Adrenal gland (tissue), 12 donors: Measurements from ENCODE around the gene STX18. TPM values are rescaled to one million over a fixed set of nuclear protein-coding genes. Genes with fewer than 3 reads are reported as not detected.
"Not testable (repeated sequence)": the region's sequence is repeated elsewhere in the genome, so short reads cannot be mapped to it uniquely, and the experiment has no call there.

Source experiments
- DNase-seq, 7 donors: peaks; one replicate each; pipeline ENCODE4 v3.0.0-alpha.2; 2019 to 2020
- H3K27ac ChIP-seq, 5 donors: fragments of 200-600 bp; sonication (generic) in 4 of 5; 1 replicate in 3 of 5; 2 replicates in 2 of 5; pipeline versions ENCODE4 v1.5.1 to v1.8.0; 2016 to 2020; ENCODE audit warnings: mild to moderate bottlenecking in 1 of 5
- H3K27me3 ChIP-seq: fragments of 200-600 bp; 2 replicates; pipeline ENCODE4 v1.8.0; 2021
- H3K36me3 ChIP-seq, 2 donors: fragments of 200-600 bp; replicated peaks in 1 of 2; 1 replicate in 1 of 2; 2 replicates in 1 of 2; pipeline versions ENCODE4 v1.5.1 to v1.8.0; 2018 to 2022
- H3K4me1 ChIP-seq, 2 donors: fragments of 200-600 bp; replicated peaks in 1 of 2; 1 replicate in 1 of 2; 2 replicates in 1 of 2; pipeline versions ENCODE4 v1.5.1 to v1.8.0; 2018 to 2021
- H3K4me3 ChIP-seq, 4 donors: fragments of 200-600 bp; sonication (generic) in 3 of 4; one replicate each; pipeline ENCODE4 v1.5.1; 2016 to 2018
- H3K9me3 ChIP-seq, 3 donors: fragments of 200-600 bp; sonication (generic) in 1 of 3; replicated peaks in 1 of 3; 1 replicate in 2 of 3; 2 replicates in 1 of 3; pipeline versions ENCODE4 v1.5.1 to v1.8.0; 2016 to 2021
- POLR2A ChIP-seq, 2 donors: fragments of 450-650 bp; IDR thresholded peaks; one replicate each; pipeline ENCODE4 v1.6.1; 2017; ENCODE audit warnings: antibody characterized with exemption in 2 of 2, mild to moderate bottlenecking in 2 of 2, moderate library complexity in 1 of 2
- WGBS, 4 donors: extraction: QIAGEN DNeasy Blood & Tissue Kit in 2 of 4; methylation state at CpG; one replicate each; pipeline versions ENCODE4 v1.1.5 to v1.1.7; 2013 to 2017; 5-methylcytosine and 5-hydroxymethylcytosine counted together
- intact Hi-C, 2 donors: fragments of 100-400 bp; cut with DNase I; formaldehyde crosslinking; loops; one replicate each; pipeline versions ENCODE4 v1.14.1 to v1.15.0; 2022 to 2023
- polyA plus RNA-seq, 3 donors: library from polyadenylated mRNA; stranded (reverse); fragments of 200-250 nt in 2 of 3; fragments of 350-450 nt in 1 of 3; fragmentation: Illumina TruSeq in 1 of 3; extraction: RNeasy Lipid Tissue Mini Kit (QIAGEN cat#74804) in 1 of 3; gene quantifications; one replicate each; pipeline ENCODE4 v1.2.3, GENCODE V29; 2013 to 2014
- total RNA-seq, 9 donors: library from RNA; depleted of rRNA in 4 of 9; stranded (reverse); fragments of >200 nt in 4 of 9; fragments of 120-200 nt in 1 of 9; fragmentation: NEBNext Ultra II Directional in 1 of 9; extraction: Animal tissue kit (Norgen Biotek cat#: 25700) in 1 of 9; gene quantifications; one replicate each; pipeline versions ENCODE4 v1.1.0 to v1.2.4, GENCODE V29; 2013 to 2023
- TF ChIP-seq, protein P1 (sequence below), 6 experiments: fragments of 450-650 bp in 4 of 6; fragments of 200-600 bp in 2 of 6; sonication (generic) in 1 of 6; IDR thresholded peaks; 1 replicate in 5 of 6; 2 replicates in 1 of 6; pipeline versions ENCODE4 v1.5.1 to v1.8.0; 2016 to 2021; ENCODE audit warnings: antibody characterized with exemption in 6 of 6, mild to moderate bottlenecking in 2 of 6, moderate library complexity in 1 of 6
- donor health status: healthy with polysubstance abuse.
- donor health status: Bipolar disorder and iron deficiency.
- donor health status: DM: yes; HTN: yes; CAD: no.
- donor health status: DM: no; HTN: no; CAD: no.
- donor health status: DM: no; HTN: no; CAD: no.
- donor health status: DM: yes; HTN: yes; CAD: no.

Gene STX18
- total and polyA plus RNA-seq, 12 donors, result 28.6 to 88.5 (median 38.1) TPM

DNA sequence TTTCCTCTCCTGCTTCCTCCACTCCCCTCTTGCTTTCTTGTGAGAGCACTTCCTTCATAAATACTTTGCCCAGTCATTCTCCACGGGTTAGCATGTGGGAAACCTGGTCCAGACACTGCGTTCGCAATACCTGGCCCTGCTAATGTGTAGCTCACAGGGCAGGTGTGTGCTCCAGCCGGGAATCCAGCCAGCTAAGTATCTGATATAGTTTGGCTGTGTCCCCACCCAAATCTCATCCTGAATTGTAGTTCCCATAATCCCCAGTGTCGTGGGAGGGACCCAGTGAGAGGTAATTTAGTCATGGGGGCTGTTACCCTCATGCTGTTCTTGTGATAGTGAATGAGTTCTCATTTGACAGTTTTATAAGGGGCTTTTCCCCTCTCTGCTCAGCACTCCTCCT, 32.2 kb upstream of the STX18 start:
- TF ChIP-seq, protein P1, sequence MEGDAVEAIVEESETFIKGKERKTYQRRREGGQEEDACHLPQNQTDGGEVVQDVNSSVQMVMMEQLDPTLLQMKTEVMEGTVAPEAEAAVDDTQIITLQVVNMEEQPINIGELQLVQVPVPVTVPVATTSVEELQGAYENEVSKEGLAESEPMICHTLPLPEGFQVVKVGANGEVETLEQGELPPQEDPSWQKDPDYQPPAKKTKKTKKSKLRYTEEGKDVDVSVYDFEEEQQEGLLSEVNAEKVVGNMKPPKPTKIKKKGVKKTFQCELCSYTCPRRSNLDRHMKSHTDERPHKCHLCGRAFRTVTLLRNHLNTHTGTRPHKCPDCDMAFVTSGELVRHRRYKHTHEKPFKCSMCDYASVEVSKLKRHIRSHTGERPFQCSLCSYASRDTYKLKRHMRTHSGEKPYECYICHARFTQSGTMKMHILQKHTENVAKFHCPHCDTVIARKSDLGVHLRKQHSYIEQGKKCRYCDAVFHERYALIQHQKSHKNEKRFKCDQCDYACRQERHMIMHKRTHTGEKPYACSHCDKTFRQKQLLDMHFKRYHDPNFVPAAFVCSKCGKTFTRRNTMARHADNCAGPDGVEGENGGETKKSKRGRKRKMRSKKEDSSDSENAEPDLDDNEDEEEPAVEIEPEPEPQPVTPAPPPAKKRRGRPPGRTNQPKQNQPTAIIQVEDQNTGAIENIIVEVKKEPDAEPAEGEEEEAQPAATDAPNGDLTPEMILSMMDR (IDR thresholded peaks at IDR 0.05), result no peak
- TF ChIP-seq POLR2A (IDR thresholded peaks at IDR 0.05), result no peak
- intact Hi-C loops, result no loop called here
- Histone ChIP-seq H3K36me3 (no peaks in the 10 kb centered on the region), H3K4me1 (no peaks in the 10 kb centered on the region), H3K9me3 (no peaks in the 10 kb centered on the region), H3K27me3 (no peaks in the 10 kb centered on the region), H3K27ac (no peak overlapping the region), H3K4me3 (no peak overlapping the region)
- 73 to 92% (median 87%) methylated on average over 3 to 5 of the region's 5 CpGs for WGBS, 4 donors
- no peak for DNase-seq

DNA sequence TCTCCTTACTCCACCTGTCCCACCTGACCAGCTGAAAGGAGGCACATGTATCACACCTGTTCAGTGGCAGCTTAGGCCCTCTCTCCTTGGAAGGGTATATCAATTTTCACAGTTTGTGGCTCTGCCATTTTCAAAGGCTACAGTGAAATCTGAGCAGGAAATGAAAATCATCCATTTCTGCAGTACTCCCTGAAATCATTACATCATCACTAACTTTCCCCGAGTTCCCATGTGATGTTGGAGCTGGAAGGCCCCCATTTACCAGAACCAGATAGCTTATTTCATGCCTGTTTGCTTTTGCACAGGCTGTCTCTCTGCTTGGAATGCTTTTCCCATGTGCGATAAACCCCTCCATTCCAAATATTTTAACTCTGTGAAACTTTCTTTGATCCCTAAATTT, 31.0 kb upstream of the STX18 start:
- TF ChIP-seq, protein P1 (IDR thresholded peaks at IDR 0.05), result no peak
- TF ChIP-seq POLR2A (IDR thresholded peaks at IDR 0.05), result no peak
- no peaks in the 10 kb centered on the region for H3K36me3 ChIP-seq
- H3K4me3 ChIP-seq, result no peak overlapping the region
- no peak overlapping the region for H3K27ac ChIP-seq
- intact Hi-C loops, result no loop called here
- no peak for DNase-seq
- H3K27me3 ChIP-seq, result no peaks in the 10 kb centered on the region
- no peaks in the 10 kb centered on the region for H3K9me3 ChIP-seq
- no peaks in the 10 kb centered on the region for H3K4me1 ChIP-seq
- 63 to 86% (median 76%) methylated on average over 2 of the region's 2 CpGs for WGBS, 4 donors

DNA sequence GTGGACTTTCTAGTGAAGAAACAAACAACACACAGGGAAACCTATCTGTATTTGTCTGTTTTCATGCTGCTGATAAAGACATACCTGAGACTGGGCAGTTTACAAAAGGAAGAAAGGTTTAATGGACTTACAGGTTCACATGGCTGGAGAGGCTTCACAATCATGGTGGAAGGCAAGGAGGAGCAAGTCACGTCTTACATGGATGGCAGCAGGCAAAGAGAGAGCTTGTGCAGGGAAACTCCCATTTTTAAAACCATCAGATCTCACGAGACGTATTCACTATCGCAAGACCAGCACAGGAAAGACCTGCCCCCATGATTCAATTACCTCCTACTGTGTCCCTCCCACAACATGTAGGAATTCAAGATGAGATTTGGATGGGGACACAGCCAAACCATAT, 28.0 kb upstream of the STX18 start:
- H3K27me3 ChIP-seq, intact Hi-C loops, H3K27ac ChIP-seq, H3K9me3 ChIP-seq, DNase-seq, H3K36me3 ChIP-seq, H3K4me1 ChIP-seq, H3K4me3 ChIP-seq: not testable (repeated sequence)
- WGBS, 4 donors, result 94 to 100% (median 97%) methylated on average over 4 of the region's 4 CpGs

DNA sequence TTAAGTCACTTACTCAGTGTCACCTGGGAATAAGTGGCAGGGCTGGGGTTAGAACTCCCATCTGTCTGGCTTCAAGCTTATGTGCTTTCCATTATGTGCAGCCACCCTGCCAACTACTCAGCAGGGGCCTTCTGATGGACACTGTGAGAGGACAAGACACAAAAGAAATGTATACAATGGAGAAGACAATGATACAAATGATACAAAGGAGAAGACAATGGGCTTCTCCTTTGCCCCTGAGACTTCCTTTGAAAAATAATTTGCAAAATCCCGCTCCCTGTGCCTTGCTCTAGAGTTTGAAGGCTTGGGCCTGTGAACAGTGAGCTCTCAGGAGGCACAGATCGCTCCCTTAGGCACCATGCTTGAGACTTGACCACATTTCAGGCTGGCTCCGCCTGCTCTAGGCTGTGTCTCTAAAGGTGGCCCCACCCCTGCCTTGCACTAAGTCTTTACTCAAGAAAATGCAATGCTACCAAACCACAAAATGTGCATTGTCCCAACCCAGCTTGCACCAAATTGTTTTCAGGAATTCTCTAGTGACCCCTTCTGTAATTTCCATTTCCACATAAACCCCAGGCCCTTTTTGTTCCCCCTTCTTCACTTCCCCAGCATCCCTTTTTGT, 27.1 kb upstream of the STX18 start:
- H3K9me3 ChIP-seq, result no peaks in the 10 kb centered on the region
- no peak for DNase-seq
- H3K4me1 ChIP-seq, result no peaks in the 10 kb centered on the region
- TF ChIP-seq POLR2A (IDR thresholded peaks at IDR 0.05), result no peak
- TF ChIP-seq, protein P1 (IDR thresholded peaks at IDR 0.05), result no peak
- WGBS, 4 donors, result 90 to 98% (median 93%) methylated on average over 3 of the region's 3 CpGs
- intact Hi-C loops, result no loop called here
- no peak overlapping the region for H3K4me3 ChIP-seq
- H3K36me3 ChIP-seq, result no peaks in the 10 kb centered on the region
- H3K27ac ChIP-seq, result no peak overlapping the region
- H3K27me3 ChIP-seq, result no peaks in the 10 kb centered on the region

DNA sequence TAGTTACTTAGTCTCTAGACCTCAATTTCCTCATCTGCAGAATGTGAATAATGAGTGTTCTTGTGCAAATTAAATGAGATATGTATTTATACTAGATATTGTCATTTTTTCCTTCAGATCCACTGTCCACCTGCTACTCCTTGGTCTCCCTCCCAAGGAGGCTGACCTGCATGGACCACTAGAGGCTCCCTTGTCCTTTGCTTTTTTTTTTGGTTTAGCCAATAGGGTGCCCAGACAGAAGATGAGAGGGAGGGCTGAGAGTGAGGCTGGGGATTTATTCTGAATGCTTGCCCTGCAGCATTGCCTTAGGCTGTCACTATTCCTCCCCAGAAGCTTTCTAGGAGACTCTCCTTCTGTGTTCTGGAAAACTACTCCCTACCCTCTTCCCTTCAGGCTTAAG, 24.5 kb upstream of the STX18 start:
- H3K4me3 ChIP-seq, H3K36me3 ChIP-seq, H3K27me3 ChIP-seq, H3K9me3 ChIP-seq, DNase-seq, H3K27ac ChIP-seq, H3K4me1 ChIP-seq, intact Hi-C loops: not testable (repeated sequence)
